ENCODE results near the gene KCNIP4.

The KCNIP4 gene

DNA sequence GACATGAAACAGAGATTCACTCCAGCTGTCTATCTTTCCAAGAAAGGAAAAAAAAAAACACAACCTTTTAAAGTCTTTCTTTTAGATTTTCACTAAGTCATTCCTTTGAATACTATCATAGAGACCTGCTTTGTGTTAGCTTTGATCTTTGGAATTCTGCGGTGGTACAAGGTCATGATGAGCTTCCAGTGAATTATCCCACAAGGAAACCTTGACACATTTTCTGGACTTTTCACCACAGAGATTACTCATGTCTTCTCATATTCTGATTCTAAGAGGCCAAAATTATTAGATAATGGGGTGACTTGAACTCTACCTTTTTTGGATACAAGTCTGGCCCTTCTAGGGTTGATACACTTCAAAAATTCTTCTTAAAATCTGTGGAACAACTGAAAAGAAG lies 1046.7 kb downstream of the KCNIP4 start:
- no peak for DNase-seq

DNA sequence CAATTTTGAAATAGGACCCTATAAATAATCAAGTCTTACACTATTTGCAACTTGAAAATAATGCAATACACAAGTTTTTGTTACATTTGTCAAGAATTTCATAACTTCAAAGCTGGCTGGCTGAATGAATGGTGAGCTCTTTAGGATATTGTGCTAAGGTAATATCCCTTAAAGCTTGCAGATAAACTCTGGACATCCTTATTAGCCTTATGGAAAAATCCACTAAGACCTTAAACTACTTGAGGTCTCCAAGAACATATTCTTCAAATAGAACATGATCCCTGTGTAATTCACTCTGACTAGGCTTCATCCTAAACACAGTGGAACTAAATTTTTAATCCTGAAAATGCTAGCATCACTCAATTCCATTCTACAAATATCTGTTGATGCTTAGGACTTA lies 1049.0 kb downstream of the KCNIP4 start:
- DNase-seq, result no peak

GRCh38 chr4:20895988-20896387 lies 1052.6 kb downstream of the KCNIP4 start:
- no peak for DNase-seq

- DNase-seq, result no peak
Measured at GRCh38 chr4:20895208-20895607, 1053.4 kb downstream of the KCNIP4 start.

DNA sequence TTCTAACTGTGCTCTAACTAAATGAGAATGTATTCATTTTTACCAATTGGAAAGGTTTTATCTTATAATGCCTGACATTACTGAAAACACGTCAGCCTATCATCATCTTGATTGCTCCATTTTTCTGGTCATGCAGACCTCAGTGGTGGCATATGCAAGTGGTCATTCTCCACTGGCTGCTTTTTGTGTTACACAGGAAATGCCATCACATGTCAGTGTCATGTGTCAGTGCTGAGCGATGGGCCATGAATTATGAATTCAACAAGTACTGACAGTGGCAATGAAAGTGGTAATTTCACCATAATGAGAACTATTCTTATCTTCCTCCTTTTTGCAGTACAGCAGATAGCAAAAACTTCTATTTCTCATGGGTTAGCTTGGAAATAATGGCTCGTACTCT lies 1057.8 kb downstream of the KCNIP4 start:
- no peak for DNase-seq

- DNase-seq, result no peak
Measured at GRCh38 chr4:20889901-20890300, 1058.7 kb downstream of the KCNIP4 start.

DNA sequence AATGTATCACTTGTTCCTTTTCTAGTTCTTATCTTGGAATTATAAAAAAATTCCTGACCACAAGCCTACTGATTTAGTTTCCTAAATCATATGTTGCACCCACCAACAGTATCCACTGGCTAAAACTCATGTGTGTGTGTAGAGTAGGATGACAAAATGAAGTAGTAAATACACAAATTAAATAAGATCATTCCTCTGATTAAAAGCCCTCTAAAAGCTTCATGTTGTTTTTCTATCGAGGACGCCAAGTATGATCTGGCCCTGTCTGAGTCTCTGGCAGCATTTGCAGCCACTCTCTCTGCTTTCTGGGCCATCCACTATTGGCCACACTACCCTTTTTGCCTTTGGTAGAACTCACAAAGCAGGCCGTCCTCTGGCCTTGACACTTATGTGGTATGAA lies 1064.9 kb downstream of the KCNIP4 start:
- DNase-seq, result no peak

DNA sequence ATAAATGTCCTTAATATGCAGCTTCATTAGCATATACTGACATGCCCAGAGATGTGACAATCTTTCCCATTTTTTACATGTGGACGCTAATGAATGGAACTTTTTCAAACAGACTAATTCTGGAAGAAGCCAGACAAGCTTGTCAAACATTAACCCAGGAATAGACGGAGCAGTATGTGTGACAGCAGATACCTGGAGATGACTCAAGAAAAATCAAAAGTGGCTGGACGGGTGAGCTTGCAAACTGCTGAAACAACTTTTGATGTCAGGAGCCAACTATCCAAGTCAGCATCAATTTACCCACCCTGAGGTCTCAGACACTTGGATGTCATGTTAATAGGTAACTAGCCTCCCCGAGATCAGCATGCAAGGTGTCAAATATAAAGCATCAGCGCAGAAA lies 1065.3 kb downstream of the KCNIP4 start:
- no peak for DNase-seq

- no peak for DNase-seq
Measured at GRCh38 chr4:20882500-20882899, 1066.1 kb downstream of the KCNIP4 start.

- no peak for DNase-seq
Measured at GRCh38 chr4:20881658-20882057, 1066.9 kb downstream of the KCNIP4 start.

DNA sequence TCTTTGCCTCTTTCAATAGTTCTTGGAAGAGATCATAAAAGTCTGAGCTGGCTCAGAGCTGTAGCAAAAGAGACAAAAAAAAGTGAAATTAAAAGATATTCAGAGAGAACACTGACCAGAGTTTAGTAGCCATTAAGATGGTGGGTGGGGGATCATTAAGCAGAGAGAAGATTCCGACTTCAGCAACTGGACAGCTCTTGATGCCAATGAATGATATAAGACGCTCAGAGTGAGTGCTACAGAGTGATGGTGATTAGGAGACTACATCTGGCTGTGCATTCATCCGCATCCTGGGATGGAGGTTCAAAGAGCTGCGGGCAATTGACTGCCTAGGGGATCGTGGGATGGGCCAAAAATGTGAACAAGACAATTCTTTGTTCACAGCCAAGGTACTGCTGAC lies 1069.8 kb downstream of the KCNIP4 start:
- no peak for DNase-seq

GRCh38 chr4:20870436-20870835 lies 1078.1 kb downstream of the KCNIP4 start:
- DNase-seq, result no peak

DNA sequence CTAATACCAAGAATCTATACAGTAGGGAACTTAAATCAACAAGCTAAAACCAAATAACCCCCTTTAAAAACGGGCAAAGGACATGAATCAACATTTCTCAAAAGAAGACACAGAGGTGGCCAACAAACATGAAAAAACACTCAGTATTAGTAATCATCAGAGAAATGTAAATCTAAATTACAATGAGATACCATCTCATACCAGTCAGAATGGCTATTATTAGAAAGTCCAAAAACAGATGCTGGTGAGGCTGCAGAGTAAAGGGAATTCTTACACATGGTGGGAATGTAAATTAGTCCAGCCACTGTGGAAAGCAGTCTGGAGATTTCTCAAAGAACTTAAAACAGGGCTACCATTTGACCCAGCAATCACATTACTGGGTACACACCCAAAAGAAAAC lies 1080.5 kb downstream of the KCNIP4 start:
- DNase-seq, result no peak

GRCh38 chr4:20860878-20861277 lies 1087.7 kb downstream of the KCNIP4 start:
- no peak for DNase-seq

DNA sequence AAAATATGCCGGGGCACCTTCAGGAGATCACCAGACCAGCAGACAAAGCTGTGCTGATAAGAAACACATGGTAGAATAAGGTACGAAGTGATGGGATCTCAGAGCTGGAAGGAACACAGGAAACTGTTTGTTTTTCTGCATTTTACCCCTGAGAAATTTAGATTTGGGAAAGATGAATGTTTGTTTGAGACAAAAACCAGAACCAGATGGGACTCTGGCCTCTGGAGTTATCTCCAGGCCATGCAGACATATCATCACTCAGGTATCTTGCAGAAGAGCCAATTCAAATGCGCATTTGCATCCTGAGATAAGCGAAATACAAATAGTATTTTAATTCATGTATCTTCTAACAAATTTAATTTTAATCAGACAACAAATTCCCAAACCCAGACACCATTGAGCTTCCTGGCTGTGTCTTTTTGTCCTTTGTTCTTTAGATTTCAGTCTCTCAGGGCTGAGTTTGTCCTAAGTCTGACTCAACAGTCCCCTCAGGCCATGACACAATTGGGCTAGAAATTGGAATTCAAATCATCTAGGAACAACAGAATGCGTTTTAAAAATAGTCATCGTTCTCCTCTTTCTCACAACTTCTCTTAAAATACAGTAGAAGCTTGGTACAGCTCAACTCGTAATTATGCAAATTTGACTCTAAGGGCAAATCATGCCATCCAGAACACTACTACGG lies 1089.3 kb downstream of the KCNIP4 start:
- no peak for DNase-seq

DNA sequence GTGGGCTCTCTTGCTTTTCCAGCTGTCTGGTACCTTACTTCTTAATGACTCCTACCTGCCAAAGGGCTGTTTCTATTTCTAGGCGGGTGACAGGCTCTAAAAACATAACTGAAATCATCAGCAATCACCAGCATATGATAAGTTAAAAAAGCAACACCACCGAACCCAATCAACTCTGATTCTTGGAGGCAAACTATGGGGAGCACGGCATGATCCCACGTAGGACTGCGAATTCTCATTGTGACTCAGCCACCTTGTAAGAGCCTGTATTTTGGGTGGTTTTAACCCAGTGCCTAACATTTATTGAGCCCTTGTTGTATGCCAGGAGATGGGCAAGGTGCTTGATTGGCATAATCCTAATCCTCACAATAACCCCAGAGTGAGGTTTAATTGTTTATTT lies 1091.5 kb downstream of the KCNIP4 start:
- no peak for DNase-seq

GRCh38 chr4:20847124-20847747 lies 1101.3 kb downstream of the KCNIP4 start:
- DNase-seq, result no peak

- no peak for DNase-seq
Measured at GRCh38 chr4:20844311-20844710, 1104.3 kb downstream of the KCNIP4 start.

- DNase-seq, result peak; percentile 1
Measured at GRCh38 chr4:20840648-20841190, 1107.9 kb downstream of the KCNIP4 start.

DNA sequence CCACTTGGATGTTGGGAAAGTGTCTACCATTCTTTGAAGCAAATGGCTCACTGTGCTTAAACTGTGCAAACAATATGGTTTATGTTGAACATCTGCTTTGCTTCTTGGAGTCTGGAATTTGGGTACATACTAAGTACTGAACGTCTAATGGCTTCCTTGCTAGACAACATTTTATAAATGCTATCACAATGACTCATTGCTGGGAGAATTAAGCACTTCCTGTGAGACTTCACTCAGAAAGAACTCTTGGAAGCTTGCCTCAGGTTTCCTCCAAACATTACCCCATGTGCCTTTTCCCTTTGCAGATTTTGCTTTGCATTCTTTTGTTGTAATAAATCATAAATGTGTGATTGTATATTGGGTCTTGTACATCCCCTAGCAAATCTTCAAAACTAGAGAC lies 1108.6 kb downstream of the KCNIP4 start:
- DNase-seq, result no peak

DNA sequence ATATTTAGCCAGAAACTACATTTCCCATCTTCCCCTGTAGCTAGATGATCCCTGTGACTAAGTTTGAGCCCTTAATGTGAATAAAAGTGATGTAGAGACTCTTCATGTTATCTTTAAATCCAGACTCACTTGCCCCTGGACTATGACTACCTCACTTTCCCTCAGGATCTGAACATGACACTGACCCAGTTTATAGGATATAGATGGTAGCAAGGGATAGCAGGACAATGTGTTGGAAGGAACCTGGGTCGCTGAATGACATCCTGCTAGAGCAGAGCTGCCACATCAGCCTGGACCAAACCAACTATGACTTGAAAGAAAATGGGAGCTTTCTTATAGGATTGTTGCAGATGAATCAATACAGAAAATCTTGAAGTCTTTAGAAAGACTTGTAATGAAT lies 1110.1 kb downstream of the KCNIP4 start:
- DNase-seq, result no peak

GRCh38 chr4:20832826-20833225 lies 1115.7 kb downstream of the KCNIP4 start:
- no peak for DNase-seq

DNA sequence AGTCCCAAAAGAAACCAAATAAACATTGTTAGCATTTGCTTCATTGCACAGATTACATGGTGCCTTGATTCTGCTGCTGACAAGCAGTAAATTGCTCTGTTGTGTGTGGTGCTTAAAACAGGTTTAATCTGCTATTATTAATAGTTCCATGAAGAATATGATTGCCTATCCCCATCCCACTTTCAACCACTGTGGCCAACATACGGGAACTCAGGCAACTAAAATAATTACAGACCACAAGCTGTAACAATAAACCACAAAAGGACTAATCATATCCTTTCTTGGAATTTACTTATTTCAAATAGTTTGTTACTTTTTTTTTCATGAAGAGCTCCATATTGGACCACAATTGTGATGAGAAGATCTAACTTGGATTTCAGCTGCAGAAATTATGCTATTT lies 1116.8 kb downstream of the KCNIP4 start:
- no peak for DNase-seq

GRCh38 chr4:20829617-20830357 lies 1118.8 kb downstream of the KCNIP4 start:
- no peak for DNase-seq
